Body of pancreas (tissue), 2 donors: Measurements from ENCODE around the gene LRFN3. TPM values are rescaled to one million over a fixed set of nuclear protein-coding genes. Genes with fewer than 3 reads are reported as not detected.

Experiments used
- small RNA-seq: library from RNA; depleted of rRNA; stranded (forward); fragments of <200 nt; gene quantifications from one replicate; pipeline ENCODE3, GENCODE V24; 2016
- total RNA-seq, 2 donors: library from RNA; depleted of rRNA; stranded (reverse); fragments of >200 nt; gene quantifications; one replicate each; pipeline ENCODE4 v1.1.0, GENCODE V29; 2016

Gene LRFN3
- total RNA-seq, 2 donors from 2014 or later = 13.2 to 14.5 TPM

Small RNAs within 50 kb of the gene (small RNA-seq; reads per million reads assigned to genes)
- gene AF038458.1 = not detected

Other genes starting within 250 kb of the LRFN3 start
- not detected for gene ZBTB32, start 231.8 kb upstream of the LRFN3 start, total RNA-seq
- gene KMT2B, start 218.4 kb upstream of the LRFN3 start, total RNA-seq = 10 to 100 TPM; 18.7 to 31.6 TPM
- 10 to 100 TPM in 1 of 2 donors, 1 to 10 TPM in 1; 6.0 to 11.2 TPM for gene IGFLR1, start 193.9 kb upstream of the LRFN3 start, total RNA-seq
- 10 to 100 TPM; 26.2 to 83.4 TPM for gene U2AF1L4, start 191.0 kb upstream of the LRFN3 start, total RNA-seq
- gene PSENEN, start 190.7 kb upstream of the LRFN3 start, total RNA-seq = 10 to 100 TPM; 10.6 to 21.1 TPM
- gene LIN37, start 187.8 kb upstream of the LRFN3 start, total RNA-seq = 1 to 10 TPM; 6.7 to 7.6 TPM
- gene HSPB6, start 179.3 kb upstream of the LRFN3 start, total RNA-seq = 100 to 1,000 TPM in 1 of 2 donors, 10 to 100 TPM in 1; 35.0 to 117 TPM
- gene PROSER3, start 178.2 kb upstream of the LRFN3 start, total RNA-seq = 10 to 100 TPM in 1 of 2 donors, 1 to 10 TPM in 1; 7.3 to 14.2 TPM
- gene ARHGAP33, start 160.8 kb upstream of the LRFN3 start, total RNA-seq = 10 to 100 TPM in 1 of 2 donors, 1 to 10 TPM in 1; 8.6 to 71.5 TPM
- gene PRODH2, start 123.5 kb upstream of the LRFN3 start, total RNA-seq = 1 to 10 TPM in 1 of 2 donors, under 1 TPM in 1; 0.99 to 3.9 TPM
- gene NPHS1, start 83.9 kb upstream of the LRFN3 start, total RNA-seq = 10 to 100 TPM; 14.0 to 33.6 TPM
- gene KIRREL2, start 79.5 kb upstream of the LRFN3 start, total RNA-seq = 10 to 100 TPM; 42.5 to 75.5 TPM
- 10 to 100 TPM; 40.9 to 47.0 TPM for gene APLP1, start 67.8 kb upstream of the LRFN3 start, total RNA-seq
- gene NFKBID, start 35.8 kb upstream of the LRFN3 start, total RNA-seq = 1 to 10 TPM; 6.3 to 6.5 TPM
- 1 to 10 TPM in 1 of 2 donors, not detected in 1; 5.2 TPM for gene HCST, start 33.8 kb upstream of the LRFN3 start, total RNA-seq
- 10 to 100 TPM; 19.2 to 38.6 TPM for gene TYROBP, start 28.1 kb upstream of the LRFN3 start, total RNA-seq
- 10 to 100 TPM; 33.9 to 39.2 TPM for gene SDHAF1, start 58.8 kb downstream of the LRFN3 start, total RNA-seq
- 1 to 10 TPM; 4.9 to 9.3 TPM for gene SYNE4, start 72.4 kb downstream of the LRFN3 start, total RNA-seq
- gene ALKBH6, start 77.8 kb downstream of the LRFN3 start, total RNA-seq = 10 to 100 TPM in 1 of 2 donors, 1 to 10 TPM in 1; 9.6 to 33.0 TPM
- gene CLIP3, start 96.5 kb downstream of the LRFN3 start, total RNA-seq = 1 to 10 TPM; 3.3 to 4.9 TPM
- 1 to 10 TPM; 1.3 to 6.0 TPM for gene THAP8, start 117.9 kb downstream of the LRFN3 start, total RNA-seq
- under 1 TPM; 0.26 to 0.33 TPM for gene WDR62, start 118.5 kb downstream of the LRFN3 start, total RNA-seq
- not detected for gene OVOL3, start 174.8 kb downstream of the LRFN3 start, total RNA-seq
- gene POLR2I, start 178.5 kb downstream of the LRFN3 start, total RNA-seq = 10 to 100 TPM; 33.5 to 95.9 TPM
- gene TBCB, start 179.1 kb downstream of the LRFN3 start, total RNA-seq = 10 to 100 TPM; 49.8 to 71.3 TPM
- 10 to 100 TPM; 53.7 to 56.0 TPM for gene CAPNS1, start 203.7 kb downstream of the LRFN3 start, total RNA-seq
- 10 to 100 TPM in 1 of 2 donors, 1 to 10 TPM in 1; 1.6 to 29.0 TPM for gene COX7A1, start 216.1 kb downstream of the LRFN3 start, total RNA-seq